HTERT RPE-1 (cell line): ENCODE measurements around the gene WIPF1.

Experiments
- in situ Hi-C: fragments of 300-500 bp; cut with MboI; formaldehyde crosslinking; loops from 4 replicates; pipeline ENCODE4 v1.14.3; 2020; ENCODE audit warnings: low sequenced_read_pairs

The WIPF1 gene, protein sequence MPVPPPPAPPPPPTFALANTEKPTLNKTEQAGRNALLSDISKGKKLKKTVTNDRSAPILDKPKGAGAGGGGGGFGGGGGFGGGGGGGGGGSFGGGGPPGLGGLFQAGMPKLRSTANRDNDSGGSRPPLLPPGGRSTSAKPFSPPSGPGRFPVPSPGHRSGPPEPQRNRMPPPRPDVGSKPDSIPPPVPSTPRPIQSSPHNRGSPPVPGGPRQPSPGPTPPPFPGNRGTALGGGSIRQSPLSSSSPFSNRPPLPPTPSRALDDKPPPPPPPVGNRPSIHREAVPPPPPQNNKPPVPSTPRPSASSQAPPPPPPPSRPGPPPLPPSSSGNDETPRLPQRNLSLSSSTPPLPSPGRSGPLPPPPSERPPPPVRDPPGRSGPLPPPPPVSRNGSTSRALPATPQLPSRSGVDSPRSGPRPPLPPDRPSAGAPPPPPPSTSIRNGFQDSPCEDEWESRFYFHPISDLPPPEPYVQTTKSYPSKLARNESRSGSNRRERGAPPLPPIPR

DNA sequence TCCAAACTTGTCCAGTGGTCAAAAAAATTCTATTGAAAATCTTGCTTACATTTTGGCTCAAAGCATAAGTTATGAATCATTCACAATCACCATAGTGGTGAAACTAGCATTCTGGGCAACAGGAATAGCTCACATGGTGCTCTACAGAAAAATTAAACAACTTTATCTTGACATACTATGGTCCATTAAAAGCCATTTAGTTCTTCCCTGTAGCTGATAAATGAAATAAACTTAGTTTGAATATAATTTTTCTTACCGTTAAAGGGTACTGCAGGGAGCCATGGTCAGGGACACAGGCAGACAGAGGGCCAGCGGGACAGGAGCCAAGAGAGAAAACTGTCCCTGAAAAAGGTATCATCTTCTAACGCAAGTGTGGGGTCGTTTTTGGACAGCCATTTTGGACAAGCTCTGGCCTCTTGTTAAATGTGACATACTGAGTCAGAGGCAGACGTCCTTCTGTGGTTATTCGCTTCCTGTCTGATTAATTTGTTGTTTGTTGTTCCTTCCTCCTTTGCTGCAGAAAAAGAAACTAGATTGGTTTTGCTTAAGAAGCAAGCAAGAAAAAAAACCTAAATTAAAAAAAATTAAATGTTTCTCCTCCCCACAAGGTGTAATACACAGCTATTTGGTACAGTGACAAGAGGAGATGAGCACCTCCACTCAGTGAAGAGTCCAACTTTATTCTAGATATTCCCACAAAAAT is at the start of gene WIPF1:
Gene WIPF1 (minus strand): TSS at position 460 of the 703 bp plus-strand sequence. CDS start 12,231 bp downstream, outside the sequence.
- in situ Hi-C loops, result no loop called here

DNA sequence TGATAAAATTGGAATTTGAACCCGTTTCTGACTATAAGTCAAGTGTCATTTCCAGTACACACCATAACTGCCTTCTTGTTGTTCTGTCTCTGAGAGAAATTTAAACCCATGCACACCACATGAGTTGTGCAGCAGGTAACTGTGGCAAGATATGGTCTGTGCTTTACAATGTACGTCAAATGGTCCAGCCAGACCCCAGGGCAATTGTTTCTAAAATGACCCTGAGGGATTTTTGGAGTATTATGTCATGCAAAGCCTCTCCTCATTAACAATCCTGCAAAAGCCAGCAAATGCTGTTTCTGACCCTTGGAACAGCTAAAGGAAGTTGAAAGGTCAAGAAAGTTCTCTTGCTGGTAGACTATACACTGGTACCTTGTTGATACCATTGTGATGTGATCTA is 47.7 kb upstream of the WIPF1 start:
- in situ Hi-C loops, result no loop called here

DNA sequence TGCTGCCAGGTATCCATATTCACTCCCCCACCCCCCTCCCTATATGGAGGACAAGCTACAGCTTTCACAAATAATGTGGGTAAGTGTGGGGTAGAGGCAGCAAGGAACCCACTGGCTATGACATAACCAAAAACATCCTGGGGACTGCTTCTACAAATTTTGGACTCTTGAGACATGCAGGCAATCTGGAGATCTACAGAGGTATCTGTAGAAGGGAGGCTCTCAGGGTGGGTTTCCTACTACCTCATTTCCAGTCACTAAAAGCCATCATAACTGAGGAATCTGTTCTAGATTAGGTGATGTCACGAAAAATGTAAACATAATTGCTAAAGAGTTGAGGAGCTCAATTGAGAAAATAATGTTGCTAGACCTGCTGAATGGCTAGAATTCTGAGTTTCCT is 46.8 kb upstream of the WIPF1 start:
- in situ Hi-C loops, result no loop called here

DNA sequence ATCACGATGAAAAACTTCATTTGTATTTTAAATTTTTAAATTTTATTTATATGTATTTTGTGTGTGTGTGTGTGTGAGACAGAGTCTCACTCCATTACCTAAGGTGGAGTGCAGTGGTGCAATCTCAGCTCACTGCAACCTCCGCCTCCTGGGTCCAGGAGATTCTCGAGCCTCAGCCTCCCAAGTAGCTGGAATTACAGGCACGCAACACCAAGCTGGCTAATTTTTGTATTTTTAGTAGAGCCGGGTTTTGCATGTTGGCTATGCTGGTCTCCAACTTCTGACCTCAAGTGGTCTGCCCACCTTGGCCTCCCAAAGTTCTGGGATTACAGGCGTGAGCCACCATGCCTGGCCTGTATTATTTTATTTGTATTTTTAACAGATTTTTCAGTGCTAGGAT is 45.8 kb upstream of the WIPF1 start:
- in situ Hi-C loops, result no loop called here

DNA sequence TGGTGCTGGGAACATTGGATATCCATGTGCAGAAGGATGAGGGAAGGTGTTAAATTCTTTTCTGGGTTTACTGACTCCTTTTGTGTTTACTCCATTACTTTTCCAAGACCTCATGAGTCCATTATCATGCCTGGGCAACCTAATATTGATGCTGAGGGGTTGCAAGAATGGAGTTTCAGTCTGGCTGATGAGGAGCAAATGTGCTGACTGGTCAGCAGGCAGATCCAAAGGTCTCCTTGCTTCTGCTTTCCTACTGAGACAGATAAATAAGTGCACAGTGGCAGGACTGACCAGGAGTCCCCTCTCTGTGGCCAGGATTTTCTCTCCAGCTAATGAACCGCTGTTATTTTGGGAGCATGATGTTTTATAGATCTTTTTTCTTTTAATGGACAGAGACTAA is 43.6 kb upstream of the WIPF1 start:
- in situ Hi-C loops, result no loop called here

DNA sequence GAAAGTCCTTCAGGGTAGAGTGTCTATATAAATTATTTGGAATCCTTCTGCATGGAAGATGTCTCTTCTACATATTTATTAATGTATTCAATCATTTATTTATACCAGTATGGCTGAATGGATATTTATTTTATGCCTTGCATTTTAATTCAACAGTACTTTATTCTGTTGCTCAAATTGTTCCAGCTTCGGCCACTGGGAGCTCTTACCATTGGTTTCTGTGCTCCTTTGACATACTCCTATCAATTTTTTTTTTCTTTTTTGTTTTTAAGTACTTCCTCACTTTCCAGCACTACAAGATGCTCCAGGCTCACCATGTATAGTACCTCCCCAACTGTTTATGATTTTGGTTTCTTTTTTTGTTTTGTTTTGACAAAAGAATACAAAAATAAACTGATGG is 39.4 kb upstream of the WIPF1 start:
- in situ Hi-C loops, result no loop called here

DNA sequence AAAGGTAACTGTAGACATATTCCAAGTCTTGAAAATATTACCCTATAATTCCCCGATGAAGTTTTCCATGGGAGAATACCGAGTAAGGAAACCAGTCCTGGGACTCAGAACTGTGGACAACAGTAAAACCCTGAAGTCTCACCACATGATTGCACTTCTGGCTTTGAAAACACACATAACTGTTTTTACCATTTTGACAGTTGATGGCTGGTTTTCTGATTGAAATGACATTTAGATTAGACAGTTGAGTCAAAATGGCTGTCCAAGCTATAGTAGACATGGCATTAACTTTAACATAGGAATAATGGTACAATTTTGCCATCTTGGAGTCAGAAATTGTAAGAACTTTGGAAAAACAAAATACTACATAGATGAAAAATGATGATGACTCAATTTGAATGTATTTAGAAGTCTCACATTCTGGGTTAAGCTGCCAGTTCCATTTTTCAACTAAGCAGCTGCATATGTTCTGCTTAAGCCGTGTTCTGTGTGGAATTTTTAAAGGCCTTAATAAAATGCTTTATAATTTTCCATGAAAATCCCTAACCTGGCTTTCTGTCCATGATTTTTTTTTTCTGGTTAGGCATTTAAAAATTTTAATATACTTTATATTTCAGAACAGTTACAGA is 38.3 kb upstream of the WIPF1 start:
- in situ Hi-C loops, result no loop called here

DNA sequence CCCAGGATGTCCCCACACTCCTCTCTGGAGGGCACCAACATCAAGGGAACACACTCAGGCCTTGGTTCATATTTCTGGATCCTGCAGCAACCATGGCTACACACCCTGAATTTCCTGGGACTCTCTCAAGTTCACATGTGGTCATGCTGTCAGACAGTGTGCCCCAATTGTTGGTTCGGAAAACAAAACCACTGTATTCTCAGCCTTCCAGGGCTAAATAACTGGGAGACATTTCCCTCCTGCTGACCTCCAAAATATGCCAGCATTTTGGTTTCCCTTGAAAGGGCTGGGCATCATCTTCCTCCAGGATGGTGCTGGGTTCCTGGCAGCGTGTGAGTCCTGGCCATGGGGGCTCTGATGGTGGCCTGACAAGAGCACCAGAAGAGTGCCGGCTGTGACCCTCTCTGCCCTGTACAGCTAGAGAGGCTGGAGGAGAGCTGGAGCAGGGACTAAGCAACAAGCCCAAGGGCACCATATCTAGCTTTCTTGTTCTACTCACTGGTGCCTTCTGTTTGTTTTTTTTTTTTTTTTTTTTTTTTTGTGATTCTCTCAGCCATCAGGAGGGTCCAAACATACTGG is 37.5 kb upstream of the WIPF1 start:
- in situ Hi-C loops, result no loop called here

DNA sequence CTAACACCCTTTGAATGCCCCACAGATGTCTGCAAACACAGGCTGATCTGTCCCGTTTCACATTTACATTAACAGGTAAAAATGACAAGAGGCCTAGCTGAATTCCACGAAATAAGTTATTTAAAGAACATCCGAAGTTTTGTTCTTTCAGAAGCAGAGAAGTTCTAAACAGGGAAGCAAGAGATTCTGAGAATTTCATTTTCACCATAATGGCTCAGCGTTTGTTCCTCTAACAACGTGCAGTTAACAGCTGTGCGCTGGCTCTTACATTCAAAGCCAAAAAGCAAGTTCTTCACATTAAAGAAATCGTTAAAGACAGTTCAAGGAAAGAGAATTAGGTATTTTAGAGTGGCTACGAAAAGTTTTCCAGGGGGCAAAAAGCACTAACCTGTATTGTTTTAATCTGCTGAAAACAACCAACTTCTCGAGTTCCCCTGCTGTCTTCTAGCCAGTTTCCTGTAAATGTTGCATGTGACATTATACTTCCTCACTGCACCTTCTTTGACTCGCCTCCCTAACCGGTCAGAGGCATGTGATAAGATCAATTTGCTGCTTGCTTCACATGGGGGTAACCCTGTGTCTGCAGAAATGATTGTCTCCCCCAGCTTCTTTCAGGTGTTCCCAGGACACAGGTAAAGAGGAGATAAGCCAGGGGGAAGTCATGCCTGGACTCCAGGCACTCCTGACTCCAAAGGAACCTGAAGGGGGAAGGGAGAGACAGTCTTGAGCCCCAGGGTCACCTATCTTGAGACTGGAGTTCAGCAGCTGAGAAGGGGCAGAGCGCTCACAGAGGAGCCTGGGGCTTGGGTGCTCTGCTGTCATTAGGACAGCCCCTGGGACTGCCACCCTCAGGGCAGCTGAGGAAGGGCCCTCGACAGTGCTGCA is 36.8 kb upstream of the WIPF1 start:
- in situ Hi-C loops, result no loop called here

DNA sequence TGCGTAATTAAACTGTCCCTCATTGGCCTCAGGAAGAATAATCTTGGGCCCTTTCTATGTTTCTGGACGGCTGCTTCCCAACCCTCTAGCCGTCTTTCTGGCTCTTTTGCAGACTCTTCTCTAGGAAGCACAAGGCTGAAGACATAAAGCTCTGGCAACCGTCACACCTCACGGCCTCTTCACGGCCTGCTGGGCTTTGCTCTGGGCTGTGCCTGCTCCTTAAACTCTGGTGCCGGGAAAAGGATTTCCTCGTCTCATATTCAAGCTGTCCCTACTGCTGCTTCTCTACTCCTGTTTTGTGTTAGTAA is 36.0 kb upstream of the WIPF1 start:
- in situ Hi-C loops, result no loop called here

DNA sequence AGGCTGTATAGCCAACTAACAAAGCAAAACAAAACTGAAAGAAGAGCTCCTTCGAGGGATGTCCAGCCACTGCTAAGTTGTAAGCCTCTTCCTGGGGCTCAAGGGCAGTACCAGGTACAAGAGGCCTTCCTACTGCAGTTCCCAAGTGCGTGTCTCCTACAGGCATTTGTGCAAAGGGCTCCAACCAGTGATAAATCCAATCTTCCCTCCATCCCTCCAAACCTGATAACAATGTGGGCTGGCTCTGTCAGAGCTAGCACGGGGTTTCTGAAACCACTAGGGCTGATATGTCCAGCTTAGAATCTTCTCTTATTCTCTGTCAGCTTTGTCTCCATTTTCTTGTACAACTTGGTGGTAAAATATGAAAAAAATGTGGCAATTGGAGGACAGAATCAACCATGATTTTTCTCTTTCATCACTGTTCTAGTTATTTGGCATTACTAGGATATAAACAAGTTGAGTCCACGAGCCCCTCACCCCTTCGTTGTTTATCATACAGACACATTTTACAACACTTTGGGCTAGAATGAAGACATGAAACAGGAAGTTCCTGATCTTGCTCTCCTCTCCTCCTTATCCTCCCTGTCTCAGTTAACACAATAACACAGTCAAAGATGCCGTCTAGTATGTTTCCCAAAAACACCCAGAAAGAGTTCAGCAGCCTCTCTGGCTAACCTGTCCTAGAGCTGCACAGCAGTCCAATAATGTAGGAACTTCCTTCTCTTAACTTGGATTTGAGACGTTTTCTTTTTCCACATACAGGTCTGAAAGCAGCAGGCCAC is 35.4 kb upstream of the WIPF1 start:
- in situ Hi-C loops, result no loop called here

DNA sequence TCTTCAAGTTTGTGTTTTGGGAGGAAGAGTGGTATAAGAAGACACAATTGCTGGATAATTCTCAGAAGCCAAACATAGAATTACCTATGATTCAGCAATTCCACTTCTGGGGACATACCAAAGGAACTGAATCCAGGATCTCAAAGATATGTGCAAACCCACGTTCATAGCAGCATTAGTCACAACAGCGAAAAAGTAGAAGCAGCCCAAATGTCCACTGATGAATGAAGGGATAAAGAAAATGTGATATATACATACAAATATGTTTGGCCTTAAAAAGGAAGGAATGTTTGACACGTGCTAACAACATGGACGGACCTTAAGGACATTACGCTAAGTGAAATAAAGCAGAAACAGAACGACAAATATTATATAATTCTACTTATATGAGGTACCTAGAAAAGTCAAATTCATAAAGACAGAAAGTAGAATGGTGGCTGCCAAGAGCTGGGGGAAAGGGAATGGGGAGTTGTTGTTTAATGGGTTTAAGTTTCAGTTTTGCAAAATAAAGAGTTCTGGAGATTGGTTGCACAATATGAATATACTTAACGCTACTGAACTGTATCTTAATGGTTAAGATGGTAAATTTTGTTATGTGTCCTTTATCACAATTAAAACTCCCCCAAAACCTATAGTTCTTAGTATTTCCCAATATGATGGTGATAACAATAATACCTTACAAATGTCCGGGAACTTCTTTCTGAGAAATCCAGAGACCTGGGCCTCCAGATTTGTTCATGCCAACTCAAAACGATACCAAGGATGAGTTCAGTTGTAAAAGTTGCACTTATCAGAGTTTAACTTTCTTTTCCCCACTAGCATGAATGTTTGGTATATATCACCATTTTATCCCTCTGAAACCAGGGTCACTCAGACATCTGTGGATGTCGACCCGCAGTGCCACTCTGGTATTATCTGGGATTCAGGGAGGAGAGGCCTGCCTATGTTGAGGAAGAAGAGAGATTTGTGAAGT is 33.7 kb upstream of the WIPF1 start:
- in situ Hi-C loops, result no loop called here

DNA sequence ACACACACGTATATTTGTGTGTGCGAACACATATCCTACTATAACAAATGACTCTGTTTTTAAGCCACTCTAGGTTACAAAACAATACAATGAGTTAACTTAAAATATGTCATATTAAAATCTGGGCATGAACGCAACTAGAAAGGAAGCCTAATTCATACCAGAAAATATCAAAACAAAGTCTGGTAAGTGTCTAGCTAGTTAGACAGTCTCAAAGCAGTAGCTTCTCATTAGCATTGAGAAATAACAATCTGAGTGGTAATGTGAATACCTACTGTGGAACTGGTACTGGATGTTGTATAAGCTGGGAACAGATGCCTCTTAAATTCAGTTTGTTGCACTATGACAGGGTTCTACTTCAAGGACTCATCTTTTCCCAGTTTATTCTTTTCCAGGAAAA is 32.5 kb upstream of the WIPF1 start:
- in situ Hi-C loops, result no loop called here

DNA sequence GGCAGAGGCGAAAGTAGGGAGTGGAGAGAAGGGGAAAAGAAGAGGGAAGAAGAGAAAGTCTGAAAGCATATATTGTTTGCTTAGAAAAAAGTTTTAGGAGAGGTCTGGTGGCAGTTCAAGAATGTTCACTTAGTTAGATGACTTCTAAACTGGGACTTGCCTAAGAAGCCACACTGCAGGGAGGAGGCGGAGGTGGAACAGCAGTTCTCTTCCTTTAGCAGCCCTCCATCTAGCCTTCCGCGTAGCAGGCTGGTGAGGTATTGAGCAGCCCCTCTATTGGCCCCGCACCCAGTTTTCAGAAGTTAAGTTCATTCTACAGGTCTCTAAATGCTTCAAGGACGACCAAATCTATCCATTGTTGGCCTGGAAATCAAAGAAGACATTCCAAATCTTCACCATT is 31.9 kb upstream of the WIPF1 start:
- in situ Hi-C loops, result no loop called here

DNA sequence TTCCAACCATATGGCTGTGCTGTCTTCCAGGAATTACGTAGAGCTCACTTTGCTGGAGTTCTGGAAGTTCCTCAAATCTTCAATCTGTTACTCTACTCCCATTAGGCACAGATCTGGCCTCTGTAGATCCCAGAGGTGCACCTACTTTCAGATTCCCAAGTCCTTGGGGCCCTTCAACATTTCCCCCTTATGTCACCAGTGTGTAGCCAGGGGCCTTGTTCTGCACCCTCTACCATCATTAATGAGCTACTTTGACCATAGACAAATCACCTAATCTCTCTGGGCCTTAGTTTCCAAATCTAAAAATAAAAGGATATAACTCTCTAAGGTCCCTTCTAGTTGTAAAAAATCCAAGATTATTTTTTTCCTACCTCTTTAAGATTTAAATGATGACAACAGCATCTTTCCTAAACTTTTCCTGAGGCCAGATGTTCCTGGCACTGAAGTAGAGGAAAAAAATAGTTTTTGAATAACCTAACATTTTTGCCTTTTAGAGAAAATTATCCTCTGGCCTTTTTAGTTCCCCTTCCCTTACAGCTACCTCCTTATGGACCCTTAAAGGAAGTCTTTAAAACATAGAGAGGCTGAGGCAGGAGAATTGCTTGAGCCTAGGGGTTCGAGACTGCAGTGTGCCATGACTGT is 31.0 kb upstream of the WIPF1 start:
- in situ Hi-C loops, result no loop called here

DNA sequence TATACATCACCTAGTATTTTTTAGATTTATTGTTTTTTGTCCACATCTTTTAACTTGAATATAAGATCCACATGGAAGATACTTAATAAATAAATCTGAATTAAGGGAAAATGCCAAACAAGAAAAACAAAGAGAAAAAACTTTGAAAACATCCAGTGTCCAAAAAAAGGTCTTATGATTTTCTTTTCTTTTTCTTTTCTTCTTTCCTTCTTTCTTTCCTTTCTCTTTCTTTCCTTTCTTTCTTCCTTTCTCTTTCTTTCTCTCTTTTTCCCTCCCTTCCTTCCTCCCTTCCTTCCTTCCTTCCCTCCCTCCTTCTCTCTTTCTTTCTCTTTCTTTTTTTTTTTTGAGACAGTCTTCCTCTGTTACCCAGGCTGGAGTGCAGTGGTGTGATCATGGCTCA is 29.6 kb upstream of the WIPF1 start:
- in situ Hi-C loops, result no loop called here

DNA sequence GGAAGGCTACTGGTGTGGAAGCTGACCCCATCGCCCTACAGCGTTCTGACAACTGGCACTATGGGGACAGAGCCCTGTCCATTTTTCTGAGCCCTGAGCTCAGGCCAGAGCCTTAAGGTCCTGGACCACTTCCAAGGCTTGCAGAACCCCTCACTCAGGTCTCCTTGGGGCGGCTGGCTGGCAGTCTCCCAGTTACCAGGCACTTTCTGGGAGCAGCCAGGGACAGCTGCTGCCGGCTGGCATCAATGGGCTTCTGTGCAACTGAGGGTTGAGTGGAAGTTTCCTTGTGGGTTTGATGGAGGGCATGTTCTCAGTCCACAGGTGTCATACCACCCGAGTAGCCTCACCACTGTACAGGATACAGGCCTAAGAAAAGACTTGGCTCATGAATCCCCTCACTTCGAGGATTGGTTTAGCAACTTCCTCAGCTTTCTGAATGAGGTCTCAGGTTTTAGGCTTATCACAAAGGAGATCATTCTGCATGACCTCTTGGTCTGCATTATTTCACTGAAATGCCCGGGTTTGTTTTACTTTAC is 27.4 kb upstream of the WIPF1 start:
- in situ Hi-C loops, result no loop called here

DNA sequence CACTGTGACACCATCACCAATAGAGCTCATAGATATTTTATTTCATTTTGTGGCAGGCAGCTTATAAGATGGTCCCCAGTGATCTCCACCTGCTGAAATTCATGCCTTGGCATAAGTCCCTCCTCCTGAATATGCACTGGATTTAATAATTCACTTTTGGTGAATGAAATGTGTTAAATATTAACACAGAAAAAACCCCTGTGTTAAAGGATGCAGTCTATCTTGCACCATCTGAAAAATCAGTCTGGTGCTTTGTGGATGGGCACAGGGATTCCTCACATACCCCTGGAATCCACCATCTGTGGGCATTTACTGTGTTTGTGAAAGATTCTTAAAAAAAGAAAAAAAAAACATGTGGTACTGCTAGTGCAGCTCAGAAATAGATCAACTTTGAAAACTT is 26.1 kb upstream of the WIPF1 start:
- in situ Hi-C loops, result no loop called here
